OCI-LY3 (cell line): ENCODE data around the gene NCAM2.

Experiments used
- EZH2phosphoT487 ChIP-seq: fragments of 200-600 bp; shearing (Covaris generic); IDR thresholded peaks from 2 replicates; pipeline ENCODE4 v1.6.1; 2018; ENCODE audit warnings: antibody characterized with exemption, mixed run types, low read depth
- TF ChIP-seq, protein P1 (sequence below): fragments of 200-600, 300-600 bp; sonication (generic); IDR thresholded peaks from 2 replicates; pipeline ENCODE4 v1.5.1; 2014; ENCODE audit warnings: antibody characterized with exemption, low read length, low read depth

DNA sequence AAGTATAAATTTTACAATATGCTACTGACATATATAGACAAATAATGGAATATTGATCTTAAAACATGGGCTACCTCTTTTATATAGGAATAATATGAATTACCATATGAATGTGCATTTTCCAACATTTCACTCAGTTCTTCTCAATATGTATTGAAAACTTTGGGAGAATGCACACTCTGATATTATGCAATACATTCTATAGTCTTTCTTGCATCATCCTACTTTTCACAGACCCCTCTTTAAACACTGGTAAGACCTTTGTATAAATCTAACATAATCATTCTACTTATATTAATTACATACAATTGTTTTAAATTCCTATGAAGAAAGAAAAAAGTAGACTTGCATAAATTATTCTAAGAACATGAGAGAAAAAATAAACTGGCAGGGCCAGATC is 69.2 kb downstream of the NCAM2 start:
- TF ChIP-seq, protein P1, sequence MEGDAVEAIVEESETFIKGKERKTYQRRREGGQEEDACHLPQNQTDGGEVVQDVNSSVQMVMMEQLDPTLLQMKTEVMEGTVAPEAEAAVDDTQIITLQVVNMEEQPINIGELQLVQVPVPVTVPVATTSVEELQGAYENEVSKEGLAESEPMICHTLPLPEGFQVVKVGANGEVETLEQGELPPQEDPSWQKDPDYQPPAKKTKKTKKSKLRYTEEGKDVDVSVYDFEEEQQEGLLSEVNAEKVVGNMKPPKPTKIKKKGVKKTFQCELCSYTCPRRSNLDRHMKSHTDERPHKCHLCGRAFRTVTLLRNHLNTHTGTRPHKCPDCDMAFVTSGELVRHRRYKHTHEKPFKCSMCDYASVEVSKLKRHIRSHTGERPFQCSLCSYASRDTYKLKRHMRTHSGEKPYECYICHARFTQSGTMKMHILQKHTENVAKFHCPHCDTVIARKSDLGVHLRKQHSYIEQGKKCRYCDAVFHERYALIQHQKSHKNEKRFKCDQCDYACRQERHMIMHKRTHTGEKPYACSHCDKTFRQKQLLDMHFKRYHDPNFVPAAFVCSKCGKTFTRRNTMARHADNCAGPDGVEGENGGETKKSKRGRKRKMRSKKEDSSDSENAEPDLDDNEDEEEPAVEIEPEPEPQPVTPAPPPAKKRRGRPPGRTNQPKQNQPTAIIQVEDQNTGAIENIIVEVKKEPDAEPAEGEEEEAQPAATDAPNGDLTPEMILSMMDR: no peak
- no peak for TF ChIP-seq EZH2phosphoT487
